ENCODE results near the gene ADGRG1.

Gene ADGRG1

GRCh38 chr16:57683636-57684545, 55.5 kb downstream of the ADGRG1 start:
- peak overlapping the region in 1 of 2 experiments; percentile 30 for H3K27ac ChIP-seq (ENCODE audit: insufficient read depth in 1 of 2, low read depth in 1 of 2, low read length in 2 of 2, poor library complexity in 1 of 2, severe bottlenecking in 2 of 2)
- H3K27me3 ChIP-seq (replicated peaks in 2 of 5; ENCODE audit: control insufficient read depth in 4 of 5, insufficient read depth in 5 of 5, low read length in 4 of 5), result no peaks in the 10 kb centered on the region
- no peak for DNase-seq
- POLR2A ChIA-PET, result interaction anchor here (0.5 to 0.7 kb wide), 2 partner anchors 9 to 65 kb away, joined by 3 to 5 read pairs; no protein-coding TSS in a partner anchor
- no peak overlapping the region for H3K4me3 ChIP-seq (ENCODE audit: control insufficient read depth in 1 of 7, extremely low read depth in 1 of 7, insufficient read depth in 4 of 7, low read depth in 2 of 7, low read length in 6 of 7)
- no peaks in the 10 kb centered on the region for H3K9me3 ChIP-seq (ENCODE audit: control extremely low read depth in 1 of 5, control insufficient read depth in 4 of 5, insufficient read depth in 2 of 5, low read depth in 1 of 5, low read length in 4 of 5)
- peaks cover 0 to 3% (median 0%) of the 10 kb centered on the region in 4 experiments for H3K36me3 ChIP-seq (ENCODE audit: control insufficient read depth in 4 of 4, insufficient read depth in 4 of 4, low read length in 3 of 4)
- 88% methylated on average over 8 of the region's 18 CpGs for WGBS (ENCODE audit: insufficient coverage)
- CTCF ChIA-PET, result interaction anchor here (0.8 to 9.5 kb wide), 8 partner anchors 9 to 52 kb away, joined by 3 to 72 read pairs (median 9); no protein-coding TSS in a partner anchor
- H3K4me1 ChIP-seq (ENCODE audit: control extremely low read depth in 1 of 4, control insufficient read depth in 4 of 4, insufficient read depth in 4 of 4, low read length in 3 of 4), result peaks cover 9 to 89% (median 75%) of the 10 kb centered on the region in 4 experiments

DNA sequence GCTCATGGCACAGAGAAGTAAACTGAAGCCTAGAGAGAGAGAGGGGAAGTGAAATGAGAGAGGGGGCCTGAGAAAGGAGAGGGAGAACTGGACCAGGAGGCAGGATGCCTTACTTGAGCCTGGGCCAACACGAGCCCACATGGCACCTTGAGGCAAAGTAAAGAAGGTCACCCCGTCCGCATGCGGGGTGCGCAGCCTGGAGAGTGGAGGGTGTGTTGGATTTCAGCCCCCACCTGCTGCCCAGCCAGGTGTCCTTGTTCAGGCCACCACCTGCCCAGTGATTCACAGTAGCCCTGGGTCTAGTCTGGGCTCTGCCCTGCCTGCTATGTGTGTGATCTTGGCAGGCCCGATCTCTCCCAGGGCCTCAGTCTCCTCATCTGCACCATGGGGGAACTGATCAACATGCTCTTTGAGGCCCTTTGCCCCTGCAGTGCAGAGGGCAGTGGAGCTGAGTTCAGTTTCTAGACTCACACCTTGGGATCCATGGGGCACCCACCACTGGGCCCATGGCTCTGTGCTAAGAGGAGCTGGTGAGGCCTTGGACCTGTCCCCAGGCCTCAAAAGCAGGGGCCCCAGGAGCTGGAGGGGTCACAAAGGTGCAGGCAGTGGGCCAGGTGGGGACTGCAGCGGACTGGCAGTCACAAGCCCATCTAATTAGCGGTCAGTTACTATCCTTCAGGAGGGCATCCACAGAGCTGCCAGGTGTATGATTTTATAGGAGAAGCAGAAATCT, 56.4 kb downstream of the ADGRG1 start:
- no peaks in the 10 kb centered on the region for H3K27me3 ChIP-seq (replicated peaks in 2 of 5; ENCODE audit: control insufficient read depth in 4 of 5, insufficient read depth in 5 of 5, low read length in 4 of 5)
- WGBS (ENCODE audit: insufficient coverage), result 89% methylated on average over 7 of the region's 8 CpGs
- POLR2A ChIA-PET, result interaction anchor here (0.5 to 0.7 kb wide), 2 partner anchors 10 to 64 kb away, joined by 3 to 5 read pairs; no protein-coding TSS in a partner anchor

GRCh38 chr16:57685633-57686032, 57.2 kb downstream of the ADGRG1 start:
- peaks cover 11 to 86% (median 73%) of the 10 kb centered on the region in 4 experiments for H3K4me1 ChIP-seq (ENCODE audit: control extremely low read depth in 1 of 4, control insufficient read depth in 4 of 4, insufficient read depth in 4 of 4, low read length in 3 of 4)
- no peak for DNase-seq
- no peaks in the 10 kb centered on the region for H3K27me3 ChIP-seq (replicated peaks in 2 of 5; ENCODE audit: control insufficient read depth in 4 of 5, insufficient read depth in 5 of 5, low read length in 4 of 5)
- ChIA-PET CTCF (interaction anchor here (0.9 to 9.5 kb wide), 5 partner anchors 9 to 51 kb away, joined by 3 to 72 read pairs (median 4); partner anchors contain the start of genes DRC7 and KATNB1), POLR2A (no interaction called here)
- peaks cover 0 to 3% (median 0%) of the 10 kb centered on the region in 4 experiments for H3K36me3 ChIP-seq (ENCODE audit: control insufficient read depth in 4 of 4, insufficient read depth in 4 of 4, low read length in 3 of 4)
- no peaks in the 10 kb centered on the region for H3K9me3 ChIP-seq (ENCODE audit: control extremely low read depth in 1 of 5, control insufficient read depth in 4 of 5, insufficient read depth in 2 of 5, low read depth in 1 of 5, low read length in 4 of 5)
- 96% methylated on average over 8 of the region's 11 CpGs for WGBS (ENCODE audit: insufficient coverage)
- no peak overlapping the region for H3K27ac ChIP-seq (ENCODE audit: insufficient read depth in 1 of 2, low read depth in 1 of 2, low read length in 2 of 2, poor library complexity in 1 of 2, severe bottlenecking in 2 of 2)
- no peak overlapping the region for H3K4me3 ChIP-seq (ENCODE audit: control insufficient read depth in 1 of 7, extremely low read depth in 1 of 7, insufficient read depth in 4 of 7, low read depth in 2 of 7, low read length in 6 of 7)

More for the DNA sequence above, 56.4 kb downstream of the ADGRG1 start:
- Histone ChIP-seq H3K36me3 (ENCODE audit: control insufficient read depth in 4 of 4, insufficient read depth in 4 of 4, low read length in 3 of 4) (peaks cover 0 to 3% (median 0%) of the 10 kb centered on the region in 4 experiments), H3K9me3 (ENCODE audit: control extremely low read depth in 1 of 5, control insufficient read depth in 4 of 5, insufficient read depth in 2 of 5, low read depth in 1 of 5, low read length in 4 of 5) (no peaks in the 10 kb centered on the region), H3K4me1 (ENCODE audit: control extremely low read depth in 1 of 4, control insufficient read depth in 4 of 4, insufficient read depth in 4 of 4, low read length in 3 of 4) (peaks cover 11 to 89% (median 74%) of the 10 kb centered on the region in 4 experiments), H3K4me3 (ENCODE audit: control insufficient read depth in 1 of 7, extremely low read depth in 1 of 7, insufficient read depth in 4 of 7, low read depth in 2 of 7, low read length in 6 of 7) (no peak overlapping the region), H3K27ac (ENCODE audit: insufficient read depth in 1 of 2, low read depth in 1 of 2, low read length in 2 of 2, poor library complexity in 1 of 2, severe bottlenecking in 2 of 2) (peak overlapping the region in 1 of 2 experiments; percentile 46)
- no peak for DNase-seq
- CTCF ChIA-PET, result interaction anchor here (0.8 to 9.5 kb wide), 8 partner anchors 9 to 52 kb away, joined by 3 to 72 read pairs (median 4); partner anchors contain the start of genes DRC7 and KATNB1

DNA sequence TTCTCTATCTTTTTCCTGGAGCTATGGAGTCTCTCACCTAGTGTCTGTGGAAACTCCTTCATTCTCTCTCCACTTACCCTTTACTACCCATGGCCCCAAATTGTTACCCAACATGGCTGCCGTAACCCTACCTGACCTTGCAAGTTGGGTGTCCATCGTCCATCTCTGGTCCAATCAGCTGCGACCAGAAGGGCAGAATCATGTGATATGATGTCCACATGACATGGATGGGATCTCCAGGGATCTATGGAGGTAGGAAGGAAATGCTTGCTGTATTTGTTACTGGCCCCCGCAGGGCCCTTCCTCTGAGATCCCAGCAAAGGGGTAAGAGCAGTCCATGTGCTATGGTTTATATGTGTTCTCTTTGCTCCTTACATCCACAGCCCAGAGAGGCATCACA, 58.1 kb downstream of the ADGRG1 start:
- 100% methylated on average over 2 of the region's 4 CpGs for WGBS (ENCODE audit: insufficient coverage)
- H3K27me3 ChIP-seq (replicated peaks in 2 of 5; ENCODE audit: control insufficient read depth in 4 of 5, insufficient read depth in 5 of 5, low read length in 4 of 5), result no peaks in the 10 kb centered on the region
- no peak for DNase-seq
- H3K9me3 ChIP-seq (ENCODE audit: control extremely low read depth in 1 of 5, control insufficient read depth in 4 of 5, insufficient read depth in 2 of 5, low read depth in 1 of 5, low read length in 4 of 5), result no peaks in the 10 kb centered on the region
- peaks cover 14 to 89% (median 77%) of the 10 kb centered on the region in 4 experiments for H3K4me1 ChIP-seq (ENCODE audit: control extremely low read depth in 1 of 4, control insufficient read depth in 4 of 4, insufficient read depth in 4 of 4, low read length in 3 of 4)
- H3K36me3 ChIP-seq (ENCODE audit: control insufficient read depth in 4 of 4, insufficient read depth in 4 of 4, low read length in 3 of 4), result peaks cover 0 to 3% (median 0%) of the 10 kb centered on the region in 4 experiments
- no peak overlapping the region for H3K4me3 ChIP-seq (ENCODE audit: control insufficient read depth in 1 of 7, extremely low read depth in 1 of 7, insufficient read depth in 4 of 7, low read depth in 2 of 7, low read length in 6 of 7)
- POLR2A ChIA-PET, result no interaction called here
- H3K27ac ChIP-seq (ENCODE audit: insufficient read depth in 1 of 2, low read depth in 1 of 2, low read length in 2 of 2, poor library complexity in 1 of 2, severe bottlenecking in 2 of 2), result peak overlapping the region in 1 of 2 experiments; percentile 99
- CTCF ChIA-PET, result interaction anchor here (1.4 to 9.5 kb wide), 3 partner anchors 11 to 35 kb away, joined by 3 to 72 read pairs (median 16); no protein-coding TSS in a partner anchor

DNA sequence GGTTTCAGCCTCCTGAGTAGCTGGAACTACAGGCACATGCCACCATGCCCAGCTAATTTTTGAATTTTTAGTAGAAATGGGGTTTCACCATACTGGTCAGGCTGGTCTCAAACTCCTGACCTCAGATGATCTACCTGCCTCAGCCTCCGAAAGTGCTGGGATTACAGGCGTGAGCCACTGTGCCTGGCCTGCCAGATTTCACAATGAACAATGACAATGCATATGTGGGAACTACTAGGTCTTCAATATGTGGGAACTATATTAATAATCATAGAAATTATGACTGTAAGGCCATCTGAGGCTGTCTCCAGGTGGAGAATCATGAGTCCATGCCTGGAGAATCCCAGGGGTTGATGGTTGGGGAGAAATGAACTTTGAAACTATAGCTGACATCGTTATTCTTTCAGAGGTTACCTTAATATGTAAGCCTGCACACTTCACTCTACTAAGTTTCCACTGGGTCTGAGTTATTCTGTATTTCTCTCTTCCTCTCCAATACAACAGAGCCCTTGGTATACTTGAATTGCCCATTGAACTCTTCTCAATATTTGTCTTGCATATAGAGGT, 59.0 kb downstream of the ADGRG1 start:
- CTCF ChIA-PET, result interaction anchor here (1.4 to 9.5 kb wide), 3 partner anchors 12 to 34 kb away, joined by 3 to 72 read pairs (median 16); no protein-coding TSS in a partner anchor
- POLR2A ChIA-PET, result no interaction called here
- Histone ChIP-seq H3K9me3 (ENCODE audit: control extremely low read depth in 1 of 5, control insufficient read depth in 4 of 5, insufficient read depth in 2 of 5, low read depth in 1 of 5, low read length in 4 of 5) (no peaks in the 10 kb centered on the region), H3K4me3 (ENCODE audit: control insufficient read depth in 1 of 7, extremely low read depth in 1 of 7, insufficient read depth in 4 of 7, low read depth in 2 of 7, low read length in 6 of 7) (no peak overlapping the region), H3K4me1 (ENCODE audit: control extremely low read depth in 1 of 4, control insufficient read depth in 4 of 4, insufficient read depth in 4 of 4, low read length in 3 of 4) (peaks cover 17 to 88% (median 76%) of the 10 kb centered on the region in 4 experiments), H3K27ac (ENCODE audit: insufficient read depth in 1 of 2, low read depth in 1 of 2, low read length in 2 of 2, poor library complexity in 1 of 2, severe bottlenecking in 2 of 2) (peak overlapping the region; percentile 97 to 99), H3K36me3 (ENCODE audit: control insufficient read depth in 4 of 4, insufficient read depth in 4 of 4, low read length in 3 of 4) (peaks cover 0 to 3% (median 0%) of the 10 kb centered on the region in 4 experiments), H3K27me3 (replicated peaks in 2 of 5; ENCODE audit: control insufficient read depth in 4 of 5, insufficient read depth in 5 of 5, low read length in 4 of 5) (no peaks in the 10 kb centered on the region)
- peak in 2 of 3 donors; percentile 45 to 67 for DNase-seq
- WGBS (ENCODE audit: insufficient coverage), result 0% methylated on average over 1 of the region's 3 CpGs

DNA sequence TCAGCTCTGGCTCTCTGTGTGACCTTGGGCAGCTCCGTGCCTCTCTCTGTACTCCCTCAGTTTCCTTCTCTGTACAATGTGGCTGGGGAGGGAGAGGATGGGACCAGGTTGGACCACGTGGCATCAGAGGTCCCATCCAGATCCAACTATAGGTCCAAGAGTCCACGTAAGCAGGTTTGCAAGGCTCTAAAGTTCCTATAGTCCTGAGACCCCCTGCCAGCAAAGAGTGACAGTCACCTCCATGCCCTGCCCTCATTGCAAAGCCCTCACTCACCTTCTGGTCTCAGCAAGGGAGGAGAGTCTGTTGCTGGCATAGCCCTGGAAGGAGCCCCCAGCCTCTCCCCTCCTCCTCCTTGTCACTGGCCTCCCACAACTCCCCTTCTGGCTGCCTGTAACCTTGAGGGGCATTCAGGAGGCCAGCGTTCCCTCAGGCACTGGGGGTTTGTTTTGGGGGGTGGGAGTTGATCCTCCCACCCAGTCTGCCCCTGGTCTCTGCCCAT, 60.1 kb downstream of the ADGRG1 start:
- H3K9me3 ChIP-seq (ENCODE audit: control extremely low read depth in 1 of 5, control insufficient read depth in 4 of 5, insufficient read depth in 2 of 5, low read depth in 1 of 5, low read length in 4 of 5), result no peaks in the 10 kb centered on the region
- 100% methylated on average over 2 of the region's 4 CpGs for WGBS (ENCODE audit: insufficient coverage)
- peak overlapping the region; percentile 97 to 99 for H3K27ac ChIP-seq (ENCODE audit: insufficient read depth in 1 of 2, low read depth in 1 of 2, low read length in 2 of 2, poor library complexity in 1 of 2, severe bottlenecking in 2 of 2)
- POLR2A ChIA-PET, result interaction anchor here (1.1 to 2.0 kb wide), 3 partner anchors 21 to 48 kb away, joined by 5 to 9 read pairs (median 7); partner anchors contain the start of gene KATNB1
- H3K4me1 ChIP-seq (ENCODE audit: control extremely low read depth in 1 of 4, control insufficient read depth in 4 of 4, insufficient read depth in 4 of 4, low read length in 3 of 4), result peaks cover 17 to 89% (median 79%) of the 10 kb centered on the region in 4 experiments
- CTCF ChIA-PET, result interaction anchor here (0.9 to 9.5 kb wide), 5 partner anchors 11 to 146 kb away, joined by 3 to 72 read pairs (median 3); partner anchors contain the start of gene ADGRG5
- peak in 2 of 3 donors; percentile 32 to 37 for DNase-seq
- peaks cover 0 to 3% (median 0%) of the 10 kb centered on the region in 4 experiments for H3K36me3 ChIP-seq (ENCODE audit: control insufficient read depth in 4 of 4, insufficient read depth in 4 of 4, low read length in 3 of 4)
- H3K4me3 ChIP-seq (ENCODE audit: control insufficient read depth in 1 of 7, extremely low read depth in 1 of 7, insufficient read depth in 4 of 7, low read depth in 2 of 7, low read length in 6 of 7), result peak overlapping the region in 5 of 7 experiments; percentile 13 to 73 (median 67)
- no peaks in the 10 kb centered on the region for H3K27me3 ChIP-seq (replicated peaks in 2 of 5; ENCODE audit: control insufficient read depth in 4 of 5, insufficient read depth in 5 of 5, low read length in 4 of 5)
